Tibial artery (tissue), 4 donors: ENCODE measurements around the gene MAP4.
A peak's percentile ranks its signal among the peaks of the same experiment; 100 is the strongest.
"Not testable (repeated sequence)": the region's sequence is repeated elsewhere in the genome, so short reads cannot be mapped to it uniquely, and the experiment has no call there.

Experiments
- DNase-seq, 2 donors: peaks; one replicate each; pipeline ENCODE4 v3.0.0-alpha.2; 2019
- H3K27ac ChIP-seq, 2 donors: fragments of 200-600 bp; sonication (generic) in 1 of 2; 1 replicate in 1 of 2; 2 replicates in 1 of 2; pipeline ENCODE4 v1.5.1; 2018 to 2019; ENCODE audit warnings: mild to moderate bottlenecking in 1 of 2
- H3K27me3 ChIP-seq, 2 donors: fragments of 200-600 bp; sonication (generic) in 1 of 2; one replicate each; pipeline versions ENCODE4 v1.5.1 to v1.6.0; 2016 to 2019
- H3K36me3 ChIP-seq, 3 donors: fragments of 200-600 bp; sonication (generic) in 2 of 3; one replicate each; pipeline ENCODE4 v1.5.1; 2016 to 2019; ENCODE audit warnings: mild to moderate bottlenecking in 2 of 3
- H3K4me1 ChIP-seq, 4 donors: fragments of 200-600 bp; sonication (generic) in 2 of 4; 1 replicate in 3 of 4; 2 replicates in 1 of 4; pipeline ENCODE4 v1.5.1; 2016 to 2019
- H3K4me3 ChIP-seq, 2 donors: fragments of 200-600 bp; sonication (generic) in 1 of 2; 1 replicate in 1 of 2; 2 replicates in 1 of 2; pipeline ENCODE4 v1.5.1; 2018 to 2019; ENCODE audit warnings: mild to moderate bottlenecking in 2 of 2
- H3K9me3 ChIP-seq, 3 donors: fragments of 200-600 bp; sonication (generic) in 1 of 3; one replicate each; pipeline ENCODE4 v1.5.1; 2016 to 2019
- CTCF ChIP-seq, 2 experiments: fragments of 200-600 bp in 1 of 2; fragments of 450-650 bp in 1 of 2; IDR thresholded peaks; one replicate each; pipeline ENCODE4 v1.5.1; 2017 to 2019; ENCODE audit warnings: antibody characterized with exemption in 2 of 2, mild to moderate bottlenecking in 1 of 2, moderate library complexity in 1 of 2
- intact Hi-C: fragments of 100-400 bp; cut with DNase I; formaldehyde crosslinking; loops from one replicate; pipeline ENCODE4 v1.15.0; 2023; ENCODE audit warnings: low total_unique reads

MAP4 gene

GRCh38 chr3:48016301-48016973, at the start of gene MAP4:
MAP4 (minus strand) TSS chr3:48016416; CDS start chr3:47998860, 17,556 bp downstream.
- intact Hi-C loops = no loop called here
- no peak for DNase-seq
- Histone ChIP-seq H3K36me3 (no peaks in the 10 kb centered on the region), H3K27ac (peak within 1 kb of the TSS; percentile 45 to 63), H3K4me1 (peaks cover 0 to 82% (median 50%) of the 10 kb centered on the region in 4 donors), H3K9me3 (no peaks in the 10 kb centered on the region), H3K27me3 (no peaks in the 10 kb centered on the region), H3K4me3 (no peak within 1 kb of the TSS)
- TF ChIP-seq CTCF (IDR thresholded peaks at IDR 0.05) = no peak

- Histone ChIP-seq H3K36me3 (no peaks in the 10 kb centered on the region), H3K9me3 (no peaks in the 10 kb centered on the region), H3K4me3 (no peak overlapping the region), H3K27ac (no peak overlapping the region), H3K27me3 (no peaks in the 10 kb centered on the region), H3K4me1 (peaks cover 0 to 67% (median 23%) of the 10 kb centered on the region in 4 donors)
- TF ChIP-seq CTCF (IDR thresholded peaks at IDR 0.05) = no peak
- intact Hi-C loops = no loop called here
- no peak for DNase-seq
Observed at GRCh38 chr3:48065035-48065434, 48.8 kb upstream of the MAP4 start.

GRCh38 chr3:48064292-48064829, 48.1 kb upstream of the MAP4 start:
- H3K36me3 ChIP-seq = no peaks in the 10 kb centered on the region
- no peaks in the 10 kb centered on the region for H3K27me3 ChIP-seq
- TF ChIP-seq CTCF (IDR thresholded peaks at IDR 0.05) = no peak
- no peak overlapping the region for H3K27ac ChIP-seq
- intact Hi-C loops = no loop called here
- no peaks in the 10 kb centered on the region for H3K9me3 ChIP-seq
- H3K4me3 ChIP-seq = no peak overlapping the region
- no peak for DNase-seq
- H3K4me1 ChIP-seq = peaks cover 0 to 65% (median 19%) of the 10 kb centered on the region in 4 donors

GRCh38 chr3:48061586-48061985, 45.4 kb upstream of the MAP4 start:
- H3K4me3 ChIP-seq, H3K9me3 ChIP-seq, intact Hi-C loops, H3K27ac ChIP-seq, H3K27me3 ChIP-seq, H3K36me3 ChIP-seq, DNase-seq: not testable (repeated sequence)
- peaks cover 0 to 58% (median 15%) of the 10 kb centered on the region in 4 donors for H3K4me1 ChIP-seq

- H3K27ac ChIP-seq = no peak overlapping the region
- no peaks in the 10 kb centered on the region for H3K9me3 ChIP-seq
- H3K4me3 ChIP-seq = no peak overlapping the region
- intact Hi-C loops = no loop called here
- no peaks in the 10 kb centered on the region for H3K27me3 ChIP-seq
- H3K4me1 ChIP-seq = peaks cover 0 to 32% (median 12%) of the 10 kb centered on the region in 4 donors
- TF ChIP-seq CTCF (IDR thresholded peaks at IDR 0.05) = no peak
- DNase-seq = no peak
- no peaks in the 10 kb centered on the region for H3K36me3 ChIP-seq
Observed at GRCh38 chr3:48058091-48058490, 41.9 kb upstream of the MAP4 start.

GRCh38 chr3:48057521-48057920, 41.3 kb upstream of the MAP4 start:
- H3K27ac ChIP-seq = no peak overlapping the region
- no peaks in the 10 kb centered on the region for H3K36me3 ChIP-seq
- no peak for DNase-seq
- no peaks in the 10 kb centered on the region for H3K27me3 ChIP-seq
- no peaks in the 10 kb centered on the region for H3K9me3 ChIP-seq
- no peak for TF ChIP-seq CTCF (IDR thresholded peaks at IDR 0.05)
- intact Hi-C loops = no loop called here
- no peak overlapping the region for H3K4me3 ChIP-seq
- H3K4me1 ChIP-seq = peaks cover 0 to 36% (median 12%) of the 10 kb centered on the region in 4 donors
